HG03571 (cell line): Measurements from ENCODE around the gene EGF.

ENCODE experiments used
- ATAC-seq: cut with Tn5 transposase; IDR thresholded peaks from one replicate; pipeline ENCODE4 v1.9.1; 2021; ENCODE audit not compliant: unreplicated experiment

EGF gene

DNA sequence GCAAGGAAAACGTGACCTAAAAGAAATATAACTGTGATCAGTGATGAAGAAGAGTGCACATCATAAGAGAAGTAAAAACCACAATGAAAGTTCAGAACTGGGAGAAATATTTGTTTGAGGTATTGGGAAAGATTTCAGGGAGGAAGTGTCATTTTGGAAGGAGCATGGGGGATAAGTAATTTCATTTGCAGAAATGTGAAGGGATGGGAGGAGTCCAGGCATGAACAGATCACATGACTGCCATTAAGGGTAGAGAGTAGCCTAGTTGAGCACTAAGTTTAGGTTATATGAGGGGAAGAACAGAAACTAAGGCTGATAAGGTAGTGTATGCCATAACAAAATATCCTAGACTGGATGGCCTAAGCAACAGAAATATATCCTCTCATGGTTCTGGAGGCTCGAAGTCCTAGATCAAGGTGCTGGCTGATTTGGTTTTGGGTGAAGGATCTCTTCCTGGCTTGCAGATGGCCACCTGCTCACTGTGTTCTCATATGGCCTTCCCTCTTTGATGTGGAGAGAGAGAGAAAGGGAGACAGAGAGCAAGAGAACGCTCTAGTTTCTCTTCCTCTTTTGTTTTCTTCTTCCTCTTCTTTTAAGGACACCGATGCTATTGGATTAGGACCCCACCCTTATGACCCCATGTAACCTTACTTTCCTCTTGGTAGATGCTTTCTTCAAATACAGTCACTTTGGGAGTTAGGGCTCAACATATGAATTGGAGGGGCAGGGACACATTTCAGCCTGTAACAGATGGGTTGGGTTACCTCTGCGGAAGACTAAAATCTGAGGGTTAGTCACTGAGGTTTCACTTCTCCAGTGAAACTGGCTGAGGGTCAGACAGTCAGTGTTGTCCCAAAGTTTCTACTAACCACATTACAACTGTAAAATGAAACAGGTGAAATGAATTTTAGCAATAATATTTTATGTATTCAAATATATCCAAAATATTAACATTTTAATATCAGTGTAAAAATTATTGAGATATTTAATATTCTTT lies 77.9 kb downstream of the EGF start:
- ATAC-seq, result peak; percentile 81

DNA sequence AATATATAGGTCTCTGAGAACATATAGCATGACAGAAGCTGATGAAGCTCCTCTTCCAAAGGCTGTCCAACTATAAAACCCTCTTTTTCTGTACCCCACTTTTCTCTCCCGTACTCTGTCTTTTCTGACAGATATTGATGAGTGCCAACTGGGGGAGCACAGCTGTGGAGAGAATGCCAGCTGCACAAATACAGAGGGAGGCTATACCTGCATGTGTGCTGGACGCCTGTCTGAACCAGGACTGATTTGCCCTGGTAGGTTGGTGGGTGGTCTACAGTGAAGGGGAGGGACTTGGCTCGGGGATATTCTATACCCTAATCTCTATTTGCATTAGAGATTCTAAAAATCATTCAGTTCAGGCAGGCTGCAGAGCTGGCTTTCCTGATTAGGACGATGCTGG lies 80.4 kb downstream of the EGF start:
- no peak for ATAC-seq

DNA sequence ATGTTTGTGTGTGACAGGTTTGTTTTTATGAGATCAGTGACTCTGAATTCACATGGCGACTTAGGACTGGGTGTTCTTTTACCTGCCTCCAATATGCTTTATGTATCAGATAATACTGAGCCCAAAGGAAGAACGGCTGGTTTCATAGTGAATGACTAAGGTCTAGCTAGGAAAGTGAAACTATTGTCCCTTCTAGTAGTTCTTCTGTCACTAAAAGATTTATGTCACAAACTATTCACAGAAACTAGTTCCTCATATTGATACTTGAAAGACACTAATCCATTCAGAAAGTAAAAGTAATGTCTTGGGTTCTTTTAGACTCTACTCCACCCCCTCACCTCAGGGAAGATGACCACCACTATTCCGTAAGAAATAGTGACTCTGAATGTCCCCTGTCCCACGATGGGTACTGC lies 81.7 kb downstream of the EGF start:
- ATAC-seq, result peak; percentile 56

DNA sequence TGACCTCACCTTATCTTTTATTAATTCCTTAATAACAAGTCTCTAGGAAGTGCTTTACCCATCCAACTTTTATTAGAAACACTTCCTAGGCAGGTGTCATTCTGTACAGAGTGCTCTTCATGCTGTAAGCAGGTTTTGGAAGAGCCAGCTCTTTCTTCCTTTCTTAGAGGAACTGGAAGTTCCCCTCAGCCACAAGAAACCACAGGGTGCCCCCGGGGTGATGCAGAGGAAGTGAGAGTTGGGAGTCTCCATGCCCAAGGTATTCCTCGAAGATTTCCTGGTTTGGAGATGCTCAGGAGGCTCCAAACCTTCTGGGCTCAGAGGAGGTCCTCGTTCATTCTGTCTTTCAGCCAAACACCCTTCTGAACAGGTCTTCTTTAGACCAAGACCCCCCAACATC lies 83.8 kb downstream of the EGF start:
- no peak for ATAC-seq

DNA sequence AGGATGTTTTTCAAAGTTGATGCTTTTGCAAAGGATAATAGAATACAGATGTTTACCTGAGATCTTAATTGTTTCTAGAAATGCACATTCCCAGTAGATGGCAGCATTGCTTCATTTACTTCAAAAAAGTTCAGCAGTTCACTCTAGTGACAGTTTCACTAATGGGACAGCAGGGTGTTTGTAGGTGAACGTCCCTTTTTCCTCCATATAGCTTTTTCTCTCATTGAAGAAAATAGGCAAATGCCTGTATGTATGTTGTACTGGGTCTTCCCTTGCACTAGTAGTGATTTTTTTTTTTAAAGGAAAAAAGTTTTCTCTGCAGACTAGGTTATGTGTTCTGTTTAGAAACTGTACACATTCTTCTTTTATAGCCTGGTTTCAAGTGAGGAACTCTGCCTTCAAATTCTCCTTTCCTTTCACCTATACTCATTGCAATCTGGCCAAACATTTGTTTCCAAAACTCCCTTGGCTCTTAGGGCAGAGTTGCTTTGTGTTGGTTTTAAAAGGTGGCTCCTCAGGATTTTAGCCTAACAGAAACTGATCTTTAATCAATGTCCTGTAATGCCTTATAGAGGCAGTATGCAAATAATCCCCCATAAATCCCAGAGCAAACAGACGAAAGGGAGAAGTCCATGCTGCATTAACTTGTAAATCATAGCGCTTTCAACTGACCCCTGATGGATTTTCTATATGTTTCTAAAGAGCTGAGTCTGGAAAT lies 86.3 kb downstream of the EGF start:
- peak; percentile 34 for ATAC-seq

DNA sequence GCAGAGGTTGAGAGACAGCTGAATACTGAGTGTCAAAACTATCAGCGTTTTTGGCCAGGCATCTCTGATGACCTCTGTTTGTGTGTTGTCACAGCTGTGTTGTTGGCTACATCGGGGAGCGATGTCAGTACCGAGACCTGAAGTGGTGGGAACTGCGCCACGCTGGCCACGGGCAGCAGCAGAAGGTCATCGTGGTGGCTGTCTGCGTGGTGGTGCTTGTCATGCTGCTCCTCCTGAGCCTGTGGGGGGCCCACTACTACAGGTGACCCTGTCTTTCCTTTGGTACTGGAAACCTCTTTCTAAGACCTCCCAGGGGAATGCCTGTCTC lies 86.9 kb downstream of the EGF start:
- ATAC-seq, result no peak

DNA sequence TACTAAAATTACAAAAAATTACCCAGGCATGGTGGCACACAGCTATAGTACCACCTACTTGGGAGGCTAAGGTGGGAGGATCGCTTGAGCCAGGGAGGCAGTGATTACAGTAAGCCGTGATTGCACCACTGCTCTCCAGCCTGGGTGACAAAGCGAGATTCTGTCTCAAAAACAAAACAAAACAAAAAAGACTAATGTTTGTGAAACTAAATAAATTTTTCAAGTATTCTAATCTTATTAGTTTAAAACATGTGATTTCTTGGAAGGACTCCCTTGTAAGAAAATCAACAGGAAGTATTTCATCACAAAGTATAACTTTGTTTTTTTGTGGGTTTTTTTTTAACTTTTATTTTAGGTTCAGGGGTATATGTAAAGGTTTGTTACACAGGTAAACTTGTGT lies 89.6 kb downstream of the EGF start:
- ATAC-seq, result no peak

DNA sequence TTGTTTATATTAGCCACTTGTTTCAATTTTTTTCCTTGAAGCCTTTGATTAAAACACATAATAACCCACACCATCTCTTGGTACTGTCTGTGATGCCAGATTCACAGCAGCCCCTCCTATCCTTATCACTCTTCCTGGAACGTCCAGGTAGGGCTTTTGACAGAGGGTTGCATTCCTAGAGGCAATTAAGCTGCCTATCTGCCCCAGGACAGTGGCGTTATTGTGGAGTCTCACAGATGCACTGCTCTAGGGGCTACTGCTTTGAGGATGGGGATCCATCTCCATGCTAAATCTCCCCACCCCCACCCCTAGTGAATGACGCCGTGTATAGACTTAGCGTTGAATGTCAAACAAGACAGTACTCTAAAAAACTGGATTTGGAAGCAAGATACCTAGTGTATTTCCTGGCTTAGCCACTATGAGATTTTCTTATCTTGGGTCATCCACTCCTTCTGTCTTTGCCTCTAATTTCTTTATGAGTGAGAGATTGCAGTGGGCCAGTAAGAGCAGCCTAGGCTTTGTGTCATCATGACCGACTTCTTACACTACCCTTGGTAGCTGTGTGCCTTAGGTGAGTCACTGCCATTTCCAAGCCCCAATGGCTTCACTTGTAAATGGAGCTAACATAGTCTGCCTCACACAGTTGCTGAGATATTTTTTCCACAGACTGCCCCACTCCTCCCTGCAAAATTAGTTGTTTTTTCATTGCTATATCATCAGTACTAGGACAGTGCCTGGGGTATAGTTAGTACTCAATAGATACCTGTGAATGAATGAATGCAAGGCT lies 90.9 kb downstream of the EGF start:
- no peak for ATAC-seq

DNA sequence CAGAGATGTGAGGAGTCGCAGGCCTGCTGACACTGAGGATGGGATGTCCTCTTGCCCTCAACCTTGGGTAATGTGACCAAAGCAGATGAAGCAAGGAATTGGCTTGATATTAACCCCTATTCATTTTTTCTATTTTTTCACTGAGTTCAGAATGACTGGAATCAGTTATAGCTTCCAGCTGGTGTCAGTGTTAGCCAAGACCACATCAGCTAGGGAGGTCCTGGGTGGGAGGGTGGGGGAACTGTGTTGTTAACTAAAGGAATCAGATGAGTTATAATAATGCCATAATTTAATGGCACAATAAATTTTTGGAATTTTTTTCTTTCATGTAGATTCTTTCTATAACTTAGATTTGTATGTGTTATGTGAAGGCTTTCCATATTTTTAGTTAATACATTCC lies 91.9 kb downstream of the EGF start:
- no peak for ATAC-seq

DNA sequence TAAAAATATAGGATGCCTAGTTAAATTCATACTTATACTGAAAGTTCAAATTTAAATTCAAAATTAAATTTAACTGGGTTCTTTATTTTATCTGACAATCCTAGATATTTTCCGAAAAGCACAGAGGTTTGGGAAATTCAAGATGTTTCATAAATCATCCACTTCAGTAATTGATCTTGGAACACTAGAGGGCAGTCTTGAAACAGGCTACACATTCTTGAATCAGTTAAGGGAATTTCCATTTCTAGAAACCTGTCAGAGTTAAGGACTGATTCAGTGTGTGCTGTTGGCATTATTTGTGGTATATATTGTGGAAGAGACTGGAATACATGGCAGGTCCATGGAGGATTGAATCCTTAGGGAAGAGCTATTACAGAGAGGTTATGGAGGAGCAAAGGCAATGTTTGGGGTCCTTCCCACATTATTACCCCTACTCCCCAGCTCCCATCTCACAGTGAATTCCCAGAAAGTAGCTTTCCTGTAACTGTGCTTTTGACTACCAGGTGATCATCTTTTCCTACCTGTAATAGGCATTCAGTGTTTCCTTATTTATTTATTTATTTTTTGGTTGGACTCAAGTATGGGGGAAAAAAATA lies 92.9 kb downstream of the EGF start:
- peak; percentile 69 for ATAC-seq

DNA sequence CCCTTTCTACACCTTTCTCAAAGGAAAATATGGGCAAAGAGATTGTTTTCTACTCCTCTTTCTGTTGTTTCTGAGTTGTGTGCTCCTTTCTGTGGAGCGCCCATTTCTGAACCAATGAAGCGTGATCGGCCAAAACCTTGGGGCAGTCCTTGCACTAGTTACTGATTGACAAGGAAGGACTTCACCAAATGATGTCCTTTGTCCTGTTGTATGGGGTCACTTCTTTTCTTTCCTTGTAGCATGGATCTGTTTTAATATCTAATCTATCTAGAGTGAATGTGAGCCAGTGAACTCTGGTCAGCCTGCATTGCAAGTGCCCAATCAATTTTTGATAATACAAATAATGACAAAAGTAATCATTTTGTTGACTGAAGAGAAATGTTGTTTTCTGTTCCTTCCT lies 94.5 kb downstream of the EGF start:
- no peak for ATAC-seq

DNA sequence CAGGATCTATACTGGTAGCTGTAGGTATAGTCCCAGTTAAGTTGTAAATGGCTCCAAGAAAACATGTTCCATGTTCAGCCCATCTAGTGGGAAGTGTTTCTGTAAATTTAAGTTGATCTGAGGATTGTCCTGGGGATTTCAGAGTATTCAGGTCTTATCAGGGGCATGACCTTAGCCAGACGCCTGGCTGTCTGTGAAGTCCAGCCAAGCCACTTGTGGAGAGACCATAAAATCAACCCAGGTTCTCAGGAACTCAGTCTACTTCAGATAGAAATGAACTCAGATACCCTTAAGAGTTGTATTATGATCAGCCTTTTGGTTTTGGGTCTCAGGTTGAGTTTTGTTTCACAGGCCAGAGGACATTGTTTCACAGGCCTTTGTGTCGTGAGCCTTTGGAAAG lies 95.9 kb downstream of the EGF start:
- ATAC-seq, result no peak

DNA sequence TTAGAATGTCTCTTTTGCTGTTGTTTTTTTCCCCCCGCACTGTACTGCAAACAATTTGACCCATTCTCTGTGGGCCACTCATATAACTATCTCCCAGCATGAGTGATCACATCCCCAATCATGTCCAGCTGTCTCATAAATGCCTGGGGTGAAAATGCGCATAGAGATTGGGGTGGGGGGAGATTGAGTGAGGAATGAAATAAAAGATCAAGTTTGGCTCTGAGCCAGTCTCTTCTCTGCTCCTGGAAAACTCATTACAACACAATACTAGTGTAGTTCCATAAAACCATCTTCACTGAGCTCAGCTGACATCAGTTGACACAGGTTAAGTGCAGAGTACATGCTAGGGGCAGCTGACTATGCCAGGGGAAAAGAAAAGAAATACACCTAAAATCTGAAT lies 96.9 kb downstream of the EGF start:
- ATAC-seq, result no peak

DNA sequence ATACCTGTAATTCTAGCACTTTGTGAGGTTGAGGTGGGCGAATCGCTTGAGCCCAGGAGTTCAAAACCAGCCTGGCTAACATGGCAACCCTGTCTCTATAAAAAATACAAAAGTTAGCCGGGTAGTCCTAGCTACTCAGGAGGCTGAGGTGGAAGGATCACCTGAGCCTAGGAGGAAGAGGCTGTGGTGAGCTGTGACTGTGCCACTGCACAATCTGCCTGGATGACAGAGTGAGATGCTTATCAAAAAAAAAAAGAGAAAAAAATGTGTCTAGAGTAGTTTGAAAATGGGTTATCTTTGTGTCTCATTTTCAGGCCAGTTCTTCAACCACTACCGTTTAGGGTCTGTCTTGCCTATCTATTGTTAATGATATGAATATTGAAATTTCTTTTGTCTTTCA lies 98.1 kb downstream of the EGF start:
- no peak for ATAC-seq

DNA sequence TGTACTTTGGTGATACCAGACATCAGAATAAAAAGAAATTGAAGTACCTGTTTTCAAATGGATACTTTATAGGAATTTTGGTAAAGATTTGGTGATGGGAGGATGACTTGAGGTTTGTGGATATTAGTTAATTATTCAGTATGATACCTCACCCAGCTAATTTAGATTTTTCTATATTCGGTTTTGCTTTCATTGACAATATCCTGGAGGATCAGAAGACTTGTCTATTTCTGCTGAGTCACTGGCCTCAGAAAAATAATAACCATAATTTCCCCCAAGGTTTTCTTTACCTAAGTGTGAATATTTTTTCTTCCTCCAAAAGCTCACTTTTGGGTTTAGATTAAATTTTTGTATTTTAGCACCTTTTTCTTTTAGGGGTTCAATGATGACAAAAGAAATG lies 100.2 kb downstream of the EGF start:
- no peak for ATAC-seq

DNA sequence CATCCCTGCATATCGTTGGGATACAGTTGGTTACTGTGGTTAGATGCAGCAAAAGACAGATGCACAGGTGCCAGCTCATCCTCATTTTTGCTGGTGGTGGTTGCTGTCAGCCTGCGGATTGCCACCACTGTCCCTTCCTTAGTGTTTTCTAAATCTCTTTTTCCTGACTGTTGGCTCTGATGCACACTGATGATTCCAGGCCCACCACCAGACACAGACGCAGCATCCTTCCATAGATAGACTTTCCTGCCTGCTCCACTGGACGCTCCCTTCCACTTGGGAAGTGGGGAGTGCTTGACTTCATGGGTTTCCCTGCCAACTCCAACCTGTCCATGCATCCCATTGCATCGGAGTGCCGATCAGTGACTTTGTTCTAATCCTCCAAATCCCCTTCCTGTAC lies 101.5 kb downstream of the EGF start:
- ATAC-seq, result no peak

DNA sequence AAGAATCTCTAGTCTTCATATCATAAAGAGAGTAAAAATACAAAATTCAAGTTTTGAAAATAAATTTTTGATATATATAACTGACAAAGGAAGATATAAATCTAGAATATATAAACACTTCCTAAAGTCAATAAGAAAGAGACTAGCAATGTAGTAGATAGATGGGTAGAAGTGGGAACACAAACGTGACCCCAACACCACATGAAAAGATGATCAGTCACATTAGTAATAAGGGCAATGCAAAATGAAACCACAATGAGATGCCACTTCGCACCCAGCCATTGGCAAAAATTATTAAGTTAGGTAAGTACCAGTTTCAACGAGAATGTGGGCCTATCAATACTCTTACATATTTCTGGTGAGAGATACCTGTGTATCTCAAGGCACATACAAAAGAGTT lies 106.5 kb downstream of the EGF start:
- no peak for ATAC-seq

DNA sequence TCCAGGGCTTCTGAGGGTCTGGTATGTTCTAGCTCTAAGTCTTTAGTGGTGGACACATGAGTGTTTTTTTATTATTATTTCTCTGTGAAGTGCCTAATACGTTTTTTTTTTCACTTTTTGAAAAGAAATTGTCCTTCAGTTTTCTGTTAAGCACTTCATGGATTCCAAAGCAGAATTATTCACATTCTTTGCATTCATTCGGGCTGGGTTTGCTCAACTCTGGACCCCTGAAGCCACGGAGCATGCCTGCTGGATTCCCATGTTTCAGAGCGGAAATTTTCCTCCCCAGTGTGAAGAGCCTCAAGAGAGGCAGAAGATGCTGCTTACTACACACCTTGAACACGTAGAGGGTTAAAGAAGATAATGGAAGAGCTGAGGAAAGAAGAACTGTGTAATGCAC lies 107.5 kb downstream of the EGF start:
- no peak for ATAC-seq

DNA sequence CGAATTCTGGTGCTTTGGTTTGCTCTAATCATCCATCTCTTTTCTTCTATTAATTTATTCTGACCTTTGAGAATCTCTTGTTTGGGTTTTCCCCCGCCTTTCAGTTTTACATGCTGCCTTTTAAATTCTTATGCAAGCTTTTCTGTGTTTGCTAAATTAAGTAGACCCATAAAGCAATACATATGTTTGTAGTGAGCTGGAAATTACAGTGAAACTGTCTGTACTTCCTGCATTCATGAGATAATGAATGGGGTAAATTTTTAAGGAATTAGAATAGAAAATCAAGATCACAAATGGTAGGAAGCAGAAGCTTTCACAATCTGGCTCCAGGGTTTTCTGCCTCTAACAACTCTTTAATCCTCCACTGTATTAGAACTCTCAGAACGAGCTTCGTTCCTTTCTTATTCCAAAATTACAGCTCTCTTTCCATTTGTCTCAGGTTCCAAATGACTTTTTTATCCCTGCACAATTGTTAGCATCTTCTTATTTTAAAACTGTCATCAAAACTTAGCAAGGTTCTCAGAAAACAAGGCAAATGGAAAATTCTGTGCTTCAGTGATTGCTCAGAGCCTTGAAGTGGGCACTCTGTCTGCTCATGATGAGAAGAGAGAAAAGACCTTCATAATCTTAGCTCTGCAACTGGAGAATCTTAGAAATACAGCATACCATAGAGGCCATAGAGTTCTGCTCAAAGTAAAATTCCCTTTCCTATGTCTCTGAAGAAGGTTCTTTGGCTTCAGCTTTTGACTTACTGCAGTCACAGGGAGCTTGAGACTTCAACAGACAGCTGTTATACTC lies 108.2 kb downstream of the EGF start:
- ATAC-seq, result no peak

DNA sequence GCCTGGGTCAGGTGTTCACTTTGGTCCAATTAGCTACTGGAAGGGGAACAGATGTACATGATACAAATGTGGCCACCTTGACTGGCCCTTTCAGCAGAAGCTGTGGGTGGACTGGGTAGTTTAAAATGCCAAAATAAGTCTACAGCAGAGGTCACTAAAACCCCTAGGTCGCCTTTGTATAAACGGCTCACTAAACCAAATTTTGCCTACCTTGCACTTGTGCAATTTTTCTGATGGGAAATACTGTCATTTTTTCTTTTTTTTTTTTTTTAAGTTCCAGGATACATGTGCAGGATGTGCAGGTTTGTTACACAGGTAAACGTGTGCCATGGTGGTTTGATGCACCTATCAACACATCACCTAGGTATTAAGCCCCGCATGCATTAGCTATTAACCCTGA lies 109.8 kb downstream of the EGF start:
- no peak for ATAC-seq
